Erythroblast (primary cell): ENCODE data around the gene FAM20C.

Source experiments
- GATA1 ChIP-seq: IDR thresholded peaks from 2 replicates; pipeline ENCODE4 v1.6.1; 2011; ENCODE audit warnings: low read depth, mild to moderate bottlenecking, control low read depth, low read length, moderate library complexity
- POLR2A ChIP-seq: IDR thresholded peaks from 2 replicates; pipeline ENCODE4 v1.6.1; 2011; ENCODE audit warnings: mild to moderate bottlenecking, low read length

DNA sequence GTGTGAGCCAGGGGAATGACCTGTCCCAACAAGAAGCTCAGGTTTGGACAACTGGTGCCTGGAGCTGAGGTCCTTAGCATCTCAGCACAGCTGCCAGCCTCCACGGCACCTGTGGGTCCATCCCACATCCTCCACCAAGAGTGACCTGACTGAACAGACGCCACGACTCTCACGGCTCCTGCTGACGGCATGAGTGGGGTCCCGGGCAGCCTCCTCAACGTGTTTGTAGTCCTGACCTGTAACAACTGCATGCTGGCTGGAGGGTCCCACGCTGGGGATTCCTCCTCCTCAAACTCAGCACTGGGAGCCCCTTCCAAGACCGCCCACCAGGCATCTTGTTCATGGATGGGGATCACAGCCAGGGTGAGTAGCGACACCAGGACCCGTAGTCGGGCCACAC lies 36.2 kb downstream of the FAM20C start:
- no peak for TF ChIP-seq POLR2A
- TF ChIP-seq GATA1, result no peak
